Suprapubic skin (tissue), 4 donors: ENCODE measurements around the gene CTNNA2.

Experiments used
- CTCF ChIP-seq, 2 donors: fragments of 200-600 bp in 1 of 2; fragments of 450-650 bp in 1 of 2; sonication (generic) in 1 of 2; IDR thresholded peaks; one replicate each; pipeline ENCODE4 v1.5.1; 2016 to 2019; ENCODE audit warnings: antibody characterized with exemption in 2 of 2, mild to moderate bottlenecking in 1 of 2, moderate library complexity in 1 of 2
- EP300 ChIP-seq: sonication (generic); formaldehyde crosslinking; IDR thresholded peaks from one replicate; pipeline ENCODE4 v1.6.1; 2017; ENCODE audit warnings: antibody characterized with exemption
- POLR2A ChIP-seq, 2 donors: fragments of 450-650 bp; IDR thresholded peaks; one replicate each; pipeline ENCODE4 v1.6.1; 2017; ENCODE audit warnings: antibody characterized with exemption in 2 of 2, mild to moderate bottlenecking in 2 of 2, moderate library complexity in 2 of 2
- POLR2AphosphoS5 ChIP-seq, 3 donors: sonication (generic); formaldehyde crosslinking; IDR thresholded peaks; one replicate each; pipeline ENCODE4 v1.6.1; 2017; ENCODE audit warnings: antibody characterized with exemption in 3 of 3

DNA sequence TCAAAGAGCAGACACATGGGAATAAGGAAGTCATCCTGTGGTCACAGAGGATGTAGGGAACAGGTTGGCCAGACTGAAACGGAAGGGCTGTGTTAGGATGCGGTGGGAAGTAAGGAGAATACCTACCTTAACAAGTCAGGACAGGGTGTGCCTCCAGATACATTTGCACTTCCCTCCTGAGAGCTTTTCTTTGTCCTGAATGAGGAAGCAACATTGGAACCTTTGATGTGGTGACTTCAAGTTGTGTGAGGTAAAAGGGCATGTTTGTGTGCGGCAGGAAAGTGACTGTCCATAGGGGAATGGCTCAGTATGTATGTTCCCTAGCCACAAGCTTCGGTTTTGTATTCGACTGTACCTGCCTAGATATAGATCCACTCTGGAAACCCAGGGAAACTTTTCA is 816.6 kb downstream of the CTNNA2 start:
- TF ChIP-seq CTCF (IDR thresholded peaks at IDR 0.05) (no peak), EP300 (no peak), POLR2A (IDR thresholded peaks at IDR 0.05) (no peak), POLR2AphosphoS5 (IDR thresholded peaks at IDR 0.05) (no peak)
